Smooth muscle cell (in vitro differentiated cells): Measurements from ENCODE around the gene NDFIP2. TPM values are rescaled to one million over a fixed set of nuclear protein-coding genes. Genes with fewer than 3 reads are reported as not detected.

Source experiments
- DNase-seq: peaks from one replicate; lab custom pipeline; 2025; ENCODE audit not compliant: unreplicated experiment; lab: John Stamatoyannopoulos, UW
- H2AFZ ChIP-seq: fragments of 200-600 bp; sonication (generic); 2 replicates; pipeline ENCODE4 v1.6.0; 2016; ENCODE audit warnings: antibody characterized with exemption, low read depth, mild to moderate bottlenecking
- H3F3A ChIP-seq: fragments of 200-600 bp; sonication (generic); 2 replicates; pipeline ENCODE4 v1.6.0; 2017; ENCODE audit warnings: antibody characterized with exemption, low read depth
- H3K27ac ChIP-seq: fragments of 200-600 bp; sonication (generic); 2 replicates; pipeline ENCODE4 v1.5.1; 2016; ENCODE audit warnings: low read depth, mild to moderate bottlenecking
- H3K27me3 ChIP-seq: fragments of 200-600 bp; sonication (generic); 2 replicates; pipeline ENCODE4 v1.6.1; 2016; ENCODE audit warnings: low read depth, mild to moderate bottlenecking
- H3K36me3 ChIP-seq: fragments of 200-600 bp; sonication (generic); 2 replicates; pipeline ENCODE4 v1.5.1; 2016; ENCODE audit warnings: low read depth
- H3K4me1 ChIP-seq: fragments of 200-600 bp; sonication (generic); 2 replicates; pipeline ENCODE4 v1.5.1; 2016; ENCODE audit warnings: low read depth
- H3K4me2 ChIP-seq: fragments of 200-600 bp; sonication (generic); 2 replicates; pipeline ENCODE4 v1.6.0; 2016; ENCODE audit warnings: mild to moderate bottlenecking
- H3K4me3 ChIP-seq: fragments of 200-600 bp; sonication (generic); 2 replicates; pipeline ENCODE4 v1.5.1; 2016; ENCODE audit warnings: mild to moderate bottlenecking
- H3K79me2 ChIP-seq: fragments of 200-600 bp; sonication (generic); 2 replicates; pipeline ENCODE4 v1.6.0; 2016; ENCODE audit warnings: low read depth, mild to moderate bottlenecking
- H3K9ac ChIP-seq: fragments of 200-600 bp; sonication (generic); 2 replicates; pipeline ENCODE4 v1.6.0; 2016; ENCODE audit warnings: low read depth
- H3K9me3 ChIP-seq: fragments of 200-600 bp; sonication (generic); replicated peaks from 2 replicates; pipeline ENCODE4 v1.5.1; 2016; ENCODE audit warnings: low read depth
- H4K20me1 ChIP-seq: fragments of 200-600 bp; sonication (generic); 2 replicates; pipeline ENCODE4 v1.6.0; 2016; ENCODE audit warnings: low read depth
- WGBS: methylation state at CpG from one replicate; pipeline ENCODE4 v1.1.7; 2016; ENCODE audit warnings: low lambda C conversion rate; 5-methylcytosine and 5-hydroxymethylcytosine counted together
- polyA plus RNA-seq: library from polyadenylated mRNA; unstranded; fragments of >200 nt; fragmentation: Nextera tagmentation; extraction: Ambion mirVana; gene quantifications from 2 replicates; pipeline ENCODE4 v1.2.1, GENCODE V29; 2016
- total RNA-seq: library from RNA; depleted of rRNA; stranded (reverse); fragments of >200 nt; gene quantifications from 2 replicates; pipeline ENCODE4 v1.2.3, GENCODE V29; 2014
- TF ChIP-seq, protein P1 (sequence below): fragments of 200-600 bp; sonication (generic); IDR thresholded peaks from 2 replicates; pipeline ENCODE4 v1.5.1; 2017; ENCODE audit warnings: borderline replicate concordance, mild to moderate bottlenecking, antibody characterized with exemption; ENCODE audit not compliant: insufficient read depth, poor library complexity, severe bottlenecking

The NDFIP2 gene
- total and polyA plus RNA-seq, 2 experiments from 2014 or later: 34.0 to 75.6 TPM

DNA sequence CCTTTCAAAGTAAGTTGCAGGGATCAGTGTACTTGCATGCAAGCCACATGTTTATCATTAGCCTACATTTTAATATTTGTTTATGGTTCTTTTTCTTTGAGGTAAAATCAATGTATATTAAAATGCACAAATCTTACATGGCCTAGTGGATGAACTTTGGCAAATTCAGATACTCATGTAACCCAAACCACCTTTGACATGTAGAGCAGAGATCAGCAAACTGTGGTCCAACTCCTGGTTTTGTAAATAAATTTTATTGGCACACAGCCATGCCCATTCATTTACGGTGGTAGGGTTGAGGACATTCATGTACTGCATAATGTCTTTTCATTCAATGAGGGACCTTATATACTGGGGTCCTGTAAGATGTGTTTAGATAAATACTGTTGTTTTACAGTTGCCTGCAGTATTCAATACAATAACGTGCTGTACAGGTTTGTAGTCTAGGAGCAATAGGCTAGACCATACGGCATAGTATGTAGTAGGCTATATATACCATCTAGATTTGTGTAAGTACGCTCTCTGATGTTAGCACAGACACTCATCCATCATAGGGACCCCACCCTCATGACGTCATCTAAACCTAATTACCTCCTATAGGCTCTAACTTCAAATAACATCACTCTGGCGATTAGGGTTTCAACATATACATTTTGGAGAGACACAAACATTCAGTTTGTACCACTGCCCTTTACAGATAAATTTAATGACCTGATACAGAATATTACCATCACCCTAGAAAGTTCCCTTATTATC is 5.7 kb downstream of the NDFIP2 start:
- no peak overlapping the region for H3K9ac ChIP-seq
- no peak for DNase-seq
- H2AFZ ChIP-seq: no peak overlapping the region
- peaks cover 15% of the 10 kb centered on the region for H3F3A ChIP-seq
- peaks cover 25% of the 10 kb centered on the region for H3K4me1 ChIP-seq
- no peaks in the 10 kb centered on the region for H3K36me3 ChIP-seq
- H4K20me1 ChIP-seq: peaks cover 57% of the 10 kb centered on the region
- H3K9me3 ChIP-seq: no peaks in the 10 kb centered on the region
- H3K4me3 ChIP-seq: no peak overlapping the region
- H3K27me3 ChIP-seq: no peaks in the 10 kb centered on the region
- H3K79me2 ChIP-seq: peaks cover 64% of the 10 kb centered on the region
- 92% methylated on average over 6 of the region's 6 CpGs for WGBS
- H3K27ac ChIP-seq: peak overlapping the region; percentile 96
- peak overlapping the region; percentile 6 for H3K4me2 ChIP-seq
- TF ChIP-seq, protein P1, sequence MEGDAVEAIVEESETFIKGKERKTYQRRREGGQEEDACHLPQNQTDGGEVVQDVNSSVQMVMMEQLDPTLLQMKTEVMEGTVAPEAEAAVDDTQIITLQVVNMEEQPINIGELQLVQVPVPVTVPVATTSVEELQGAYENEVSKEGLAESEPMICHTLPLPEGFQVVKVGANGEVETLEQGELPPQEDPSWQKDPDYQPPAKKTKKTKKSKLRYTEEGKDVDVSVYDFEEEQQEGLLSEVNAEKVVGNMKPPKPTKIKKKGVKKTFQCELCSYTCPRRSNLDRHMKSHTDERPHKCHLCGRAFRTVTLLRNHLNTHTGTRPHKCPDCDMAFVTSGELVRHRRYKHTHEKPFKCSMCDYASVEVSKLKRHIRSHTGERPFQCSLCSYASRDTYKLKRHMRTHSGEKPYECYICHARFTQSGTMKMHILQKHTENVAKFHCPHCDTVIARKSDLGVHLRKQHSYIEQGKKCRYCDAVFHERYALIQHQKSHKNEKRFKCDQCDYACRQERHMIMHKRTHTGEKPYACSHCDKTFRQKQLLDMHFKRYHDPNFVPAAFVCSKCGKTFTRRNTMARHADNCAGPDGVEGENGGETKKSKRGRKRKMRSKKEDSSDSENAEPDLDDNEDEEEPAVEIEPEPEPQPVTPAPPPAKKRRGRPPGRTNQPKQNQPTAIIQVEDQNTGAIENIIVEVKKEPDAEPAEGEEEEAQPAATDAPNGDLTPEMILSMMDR: no peak

DNA sequence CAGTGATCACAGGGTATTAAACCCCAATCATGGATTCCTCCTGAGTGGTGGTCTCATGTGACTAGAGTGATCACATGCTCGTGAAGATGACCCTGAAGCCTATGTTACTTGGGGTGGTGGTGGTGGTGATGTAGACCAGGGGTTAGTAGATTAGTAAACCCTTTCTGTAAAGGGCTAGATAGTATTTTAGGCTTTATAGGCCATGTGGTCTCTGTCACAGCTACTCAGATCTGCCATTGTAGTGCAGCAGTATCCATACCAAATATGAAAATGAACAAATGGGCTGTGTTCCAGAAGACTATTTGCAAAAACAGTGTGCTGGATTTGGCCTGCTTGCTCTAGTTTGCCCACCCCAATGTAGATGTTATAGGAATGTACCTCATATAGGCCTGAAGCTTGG is 9.4 kb downstream of the NDFIP2 start:
- Histone ChIP-seq H3K36me3 (no peaks in the 10 kb centered on the region), H3F3A (peaks cover 12% of the 10 kb centered on the region), H3K9me3 (no peaks in the 10 kb centered on the region), H3K9ac (no peak overlapping the region), H4K20me1 (peaks cover 76% of the 10 kb centered on the region), H3K4me2 (no peak overlapping the region), H2AFZ (no peak overlapping the region), H3K27me3 (no peaks in the 10 kb centered on the region), H3K4me3 (no peak overlapping the region), H3K4me1 (peaks cover 36% of the 10 kb centered on the region), H3K79me2 (peaks cover 85% of the 10 kb centered on the region), H3K27ac (peak overlapping the region; percentile 93)
- no peak for DNase-seq
- TF ChIP-seq, protein P1: no peak
- WGBS: 56% methylated on average over 1 of the region's 1 CpG

DNA sequence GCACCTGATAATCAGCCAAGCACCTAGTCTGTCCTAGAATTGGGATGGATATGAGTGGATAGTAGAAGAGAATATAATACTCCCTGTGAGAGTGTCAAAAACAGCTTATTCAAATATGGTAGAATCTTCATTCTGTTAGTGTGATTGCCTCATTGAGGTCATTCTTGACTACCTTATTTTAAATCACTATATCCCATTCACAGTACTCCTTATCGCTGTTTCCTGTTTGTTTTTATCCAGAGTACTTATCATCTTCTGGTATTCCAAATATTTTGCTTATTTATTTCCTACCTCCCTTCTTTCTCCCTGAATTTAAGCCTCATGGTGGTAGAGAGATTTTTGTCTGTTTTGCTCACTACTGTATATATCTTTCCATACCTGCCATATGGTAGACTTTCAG is 9.9 kb downstream of the NDFIP2 start:
- Histone ChIP-seq H3K36me3 (no peaks in the 10 kb centered on the region), H3K4me1 (peaks cover 31% of the 10 kb centered on the region), H3K4me2 (peak overlapping the region; percentile 76), H3K9me3 (no peaks in the 10 kb centered on the region), H3F3A (peaks cover 7% of the 10 kb centered on the region), H3K27me3 (no peaks in the 10 kb centered on the region), H3K79me2 (peaks cover 88% of the 10 kb centered on the region), H2AFZ (no peak overlapping the region), H3K27ac (peak overlapping the region; percentile 93), H4K20me1 (peaks cover 76% of the 10 kb centered on the region), H3K4me3 (no peak overlapping the region), H3K9ac (peak overlapping the region; percentile 69)
- 76% methylated on average over 1 of the region's 1 CpG for WGBS
- no peak for DNase-seq
- TF ChIP-seq, protein P1: no peak

DNA sequence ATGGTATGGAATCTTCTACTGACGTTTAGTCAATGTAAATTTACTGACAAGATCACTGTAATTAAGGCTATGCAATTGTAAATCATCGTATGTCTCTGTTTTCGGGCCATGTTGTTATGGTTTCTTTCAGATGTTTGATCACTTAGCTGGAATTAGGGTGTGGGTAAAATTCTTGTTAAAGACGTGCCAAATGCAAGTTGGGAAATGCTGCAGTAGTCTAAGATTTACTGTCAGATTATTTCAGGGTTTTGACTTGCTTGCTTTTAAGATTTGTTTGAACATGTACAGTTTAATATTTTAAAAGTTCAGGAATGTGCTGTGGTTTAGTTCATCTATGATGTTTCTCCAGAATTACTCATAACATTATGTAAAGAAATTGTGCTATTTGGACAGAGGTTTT is 10.8 kb downstream of the NDFIP2 start:
- Histone ChIP-seq H3F3A (peaks cover 5% of the 10 kb centered on the region), H3K4me2 (peak overlapping the region; percentile 76), H3K27me3 (no peaks in the 10 kb centered on the region), H3K4me3 (peak overlapping the region; percentile 6), H3K79me2 (peaks cover 88% of the 10 kb centered on the region), H3K9me3 (no peaks in the 10 kb centered on the region), H3K9ac (peak overlapping the region; percentile 69), H2AFZ (no peak overlapping the region), H3K36me3 (no peaks in the 10 kb centered on the region), H4K20me1 (peaks cover 76% of the 10 kb centered on the region), H3K4me1 (peaks cover 31% of the 10 kb centered on the region), H3K27ac (peak overlapping the region; percentile 93)
- TF ChIP-seq, protein P1: no peak
- no peak for DNase-seq
- WGBS: 4% methylated on average over 4 of the region's 4 CpGs
